Measurements from ENCODE around the gene CRELD1. TPM values are rescaled to one million over a fixed set of nuclear protein-coding genes. Genes with fewer than 3 reads are reported as not detected.
A peak's percentile ranks its signal among the peaks of the same experiment; 100 is the strongest.

Gene CRELD1
- total and polyA plus RNA-seq, 9 of the 15 experiments (the other 6 are each of a cell fraction or from before 2014, with no cell fraction given) = 3.3 to 25.8 (median 16.5) TPM

- peak; percentile 88 for TF ChIP-seq THAP12 (CRISPR knock-in tag; IDR thresholded peaks at IDR 0.05)
- no peak for TF ChIP-seq BRF2 (IDR thresholded peaks at IDR 0.05; ENCODE audit: borderline replicate concordance, insufficient read depth, insufficient read length)
- no peak for TF ChIP-seq CCAR2 (IDR thresholded peaks at IDR 0.05; ENCODE audit: low read depth, low read length)
- no peak for TF ChIP-seq ZNF695 (CRISPR knock-in tag; IDR thresholded peaks at IDR 0.05)
- 0 out of 2 replicates have a peak, but pooled peaks have one; percentile 18 for TF ChIP-seq CBFA2T3 (IDR thresholded peaks at IDR 0.05)
- TF ChIP-seq MAX (CRISPR knock-in tag; IDR thresholded peaks at IDR 0.05) = peak; percentile 92
- no peak for TF ChIP-seq FOXA1 (IDR thresholded peaks at IDR 0.05; ENCODE audit: borderline replicate concordance)
- TF ChIP-seq ZEB2 (IDR thresholded peaks at IDR 0.05) = 0 out of 2 replicates have a peak, but pooled peaks have one; percentile 4
- TF ChIP-seq DLX4 (CRISPR knock-in tag; IDR thresholded peaks at IDR 0.05) = no peak
- TF ChIP-seq ZNF445 (CRISPR knock-in tag; IDR thresholded peaks at IDR 0.05; ENCODE audit: low read depth) = no peak
- TF ChIP-seq HDAC6 (IDR thresholded peaks at IDR 0.05; ENCODE audit: low read depth, low read length) = no peak
- TF ChIP-seq ETS1 (conservative IDR thresholded peaks at IDR 0.05; ENCODE audit: control insufficient read depth, low read depth, low read length) = no peak; the same call in 1 of the 2 replicates
- TF ChIP-seq CBX1 (IDR thresholded peaks at IDR 0.05; ENCODE audit: low read depth) = no peak
- no peak for TF ChIP-seq ARHGAP35 (IDR thresholded peaks at IDR 0.05; ENCODE audit: partially characterized antibody)
- 0 out of 2 replicates have a peak, but pooled peaks have one; percentile 28 for TF ChIP-seq HIVEP1 (CRISPR knock-in tag; IDR thresholded peaks at IDR 0.05)
- TF ChIP-seq MAZ (CRISPR knock-in tag; conservative IDR thresholded peaks at IDR 0.05 in 1 of 2, IDR thresholded peaks at IDR 0.05 in 1 of 2) = peak; percentile 84 to 91; a peak in 3 of 4 replicates
- peak; percentile 82; the same call in 1 of the 2 replicates for TF ChIP-seq POLR2AphosphoS2 (IDR thresholded peaks at IDR 0.05; ENCODE audit: low read length)
- TF ChIP-seq SUPT5H (IDR thresholded peaks at IDR 0.05) = peak; percentile 91
- no peak for TF ChIP-seq GTF2F1 (IDR thresholded peaks at IDR 0.05; ENCODE audit: low read depth, low read length)
- no peak for TF ChIP-seq MITF (IDR thresholded peaks at IDR 0.05)
- TF ChIP-seq PPARD (CRISPR knock-in tag; IDR thresholded peaks at IDR 0.05) = no peak
These were observed at the start of gene CRELD1 (continued) for GRCh38 chr3:9933561-9934234.
